HEK293 (cell line): Measurements from ENCODE around the gene MEF2C.
A peak's percentile ranks its signal among the peaks of the same experiment; 100 is the strongest.

Source experiments
- BCL11B ChIP-seq: fragments of 450-650 bp; formaldehyde crosslinking; IDR thresholded peaks from 2 replicates; pipeline ENCODE4 v1.5.1; 2016; ENCODE audit warnings: low read depth, missing biosample characterization, missing genetic modification characterization
- BCL6B ChIP-seq: fragments of 450-650 bp; formaldehyde crosslinking; IDR thresholded peaks from 2 replicates; pipeline ENCODE4 v1.5.1; 2017; ENCODE audit warnings: missing biosample characterization, missing genetic modification characterization
- CTCF ChIP-seq: fragments of 450-650 bp; formaldehyde crosslinking; IDR thresholded peaks from 2 replicates; pipeline ENCODE4 v1.5.1; 2016; ENCODE audit warnings: missing biosample characterization, missing genetic modification characterization
- GFI1B ChIP-seq: fragments of 450-650 bp; formaldehyde crosslinking; IDR thresholded peaks from 2 replicates; pipeline ENCODE4 v1.5.1; 2016; ENCODE audit warnings: missing biosample characterization, missing genetic modification characterization
- OVOL3 ChIP-seq: fragments of 450-650 bp; formaldehyde crosslinking; IDR thresholded peaks from 2 replicates; pipeline ENCODE4 v1.5.1; 2016; ENCODE audit warnings: missing biosample characterization, missing genetic modification characterization
- PRDM1 ChIP-seq: fragments of 450-650 bp; formaldehyde crosslinking; IDR thresholded peaks from 2 replicates; pipeline ENCODE4; 2016; ENCODE audit warnings: missing biosample characterization, missing genetic modification characterization
- SP2 ChIP-seq: fragments of 450-650 bp; formaldehyde crosslinking; IDR thresholded peaks from 2 replicates; pipeline ENCODE4 v1.5.1; 2016; ENCODE audit warnings: missing biosample characterization, missing genetic modification characterization
- ZBTB20 ChIP-seq: fragments of 450-650 bp; formaldehyde crosslinking; IDR thresholded peaks from 2 replicates; pipeline ENCODE4 v1.5.1; 2016; ENCODE audit warnings: missing biosample characterization, missing genetic modification characterization
- ZBTB8A ChIP-seq: fragments of 450-650 bp; formaldehyde crosslinking; IDR thresholded peaks from 2 replicates; pipeline ENCODE4 v1.5.1; 2016; ENCODE audit warnings: missing biosample characterization, missing genetic modification characterization
- ZFP69B ChIP-seq: fragments of 450-650 bp; formaldehyde crosslinking; IDR thresholded peaks from 2 replicates; pipeline ENCODE4 v1.5.1; 2016; ENCODE audit warnings: missing biosample characterization, missing genetic modification characterization
- ZNF157 ChIP-seq: fragments of 450-650 bp; formaldehyde crosslinking; IDR thresholded peaks from 2 replicates; pipeline ENCODE4 v1.5.1; 2016; ENCODE audit warnings: missing biosample characterization, missing genetic modification characterization
- ZNF19 ChIP-seq: fragments of 450-650 bp; formaldehyde crosslinking; IDR thresholded peaks from 2 replicates; pipeline ENCODE4; 2016; ENCODE audit warnings: missing biosample characterization, missing genetic modification characterization, low read depth
- ZNF302 ChIP-seq: fragments of 450-650 bp; formaldehyde crosslinking; IDR thresholded peaks from 2 replicates; pipeline ENCODE4 v1.5.1; 2016; ENCODE audit warnings: missing biosample characterization, missing genetic modification characterization, low read depth
- ZNF350 ChIP-seq: fragments of 450-650 bp; formaldehyde crosslinking; IDR thresholded peaks from 2 replicates; pipeline ENCODE4 v1.5.0; 2017; ENCODE audit warnings: missing biosample characterization, mild to moderate bottlenecking, missing genetic modification characterization
- ZNF398 ChIP-seq: fragments of 450-650 bp; formaldehyde crosslinking; IDR thresholded peaks from 2 replicates; pipeline ENCODE4 v1.5.1; 2017; ENCODE audit warnings: missing biosample characterization, missing genetic modification characterization
- ZNF544 ChIP-seq: fragments of 450-650 bp; formaldehyde crosslinking; IDR thresholded peaks from 2 replicates; pipeline ENCODE4 v1.5.0; 2017; ENCODE audit warnings: missing biosample characterization, missing genetic modification characterization
- ZNF558 ChIP-seq: fragments of 450-650 bp; formaldehyde crosslinking; IDR thresholded peaks from 2 replicates; pipeline ENCODE4 v1.5.1; 2016; ENCODE audit warnings: missing biosample characterization, missing genetic modification characterization
- ZNF560 ChIP-seq: fragments of 450-650 bp; formaldehyde crosslinking; IDR thresholded peaks from 2 replicates; pipeline ENCODE4 v1.5.1; 2017; ENCODE audit warnings: missing biosample characterization, missing genetic modification characterization, borderline replicate concordance
- ZNF600 ChIP-seq: fragments of 450-650 bp; formaldehyde crosslinking; IDR thresholded peaks from 2 replicates; pipeline ENCODE4 v1.5.1; 2016; ENCODE audit warnings: missing biosample characterization, missing genetic modification characterization
- ZNF621 ChIP-seq: fragments of 450-650 bp; formaldehyde crosslinking; IDR thresholded peaks from 2 replicates; pipeline ENCODE4 v1.5.1; 2017; ENCODE audit warnings: missing biosample characterization, missing genetic modification characterization
- ZNF658 ChIP-seq: fragments of 450-650 bp; formaldehyde crosslinking; IDR thresholded peaks from 2 replicates; pipeline ENCODE4; 2016; ENCODE audit warnings: missing biosample characterization, missing genetic modification characterization
- ZNF660 ChIP-seq: fragments of 450-650 bp; IDR thresholded peaks from 2 replicates; pipeline ENCODE4 v1.5.1; 2018; ENCODE audit warnings: missing biosample characterization, mild to moderate bottlenecking, missing genetic modification characterization
- ZSCAN4 ChIP-seq: fragments of 450-650 bp; formaldehyde crosslinking; IDR thresholded peaks from 2 replicates; pipeline ENCODE4 v1.5.1; 2017; ENCODE audit warnings: missing biosample characterization, missing genetic modification characterization
- TF ChIP-seq, protein P1 (sequence below): fragments of 450-650 bp; formaldehyde crosslinking; conservative IDR thresholded peaks from 2 replicates; pipeline ENCODE4 v1.5.1; 2016; ENCODE audit warnings: low read depth, missing biosample characterization, missing genetic modification characterization
- TF ChIP-seq, protein P2 (sequence below): fragments of 450-650 bp; formaldehyde crosslinking; IDR thresholded peaks from 2 replicates; pipeline ENCODE4 v1.5.1; 2017; ENCODE audit warnings: missing biosample characterization, missing genetic modification characterization
- TF ChIP-seq, protein P3 (sequence below): fragments of 450-650 bp; formaldehyde crosslinking; IDR thresholded peaks from 2 replicates; pipeline ENCODE4 v1.5.1; 2016; ENCODE audit warnings: missing biosample characterization, missing genetic modification characterization, borderline replicate concordance

The MEF2C gene

DNA sequence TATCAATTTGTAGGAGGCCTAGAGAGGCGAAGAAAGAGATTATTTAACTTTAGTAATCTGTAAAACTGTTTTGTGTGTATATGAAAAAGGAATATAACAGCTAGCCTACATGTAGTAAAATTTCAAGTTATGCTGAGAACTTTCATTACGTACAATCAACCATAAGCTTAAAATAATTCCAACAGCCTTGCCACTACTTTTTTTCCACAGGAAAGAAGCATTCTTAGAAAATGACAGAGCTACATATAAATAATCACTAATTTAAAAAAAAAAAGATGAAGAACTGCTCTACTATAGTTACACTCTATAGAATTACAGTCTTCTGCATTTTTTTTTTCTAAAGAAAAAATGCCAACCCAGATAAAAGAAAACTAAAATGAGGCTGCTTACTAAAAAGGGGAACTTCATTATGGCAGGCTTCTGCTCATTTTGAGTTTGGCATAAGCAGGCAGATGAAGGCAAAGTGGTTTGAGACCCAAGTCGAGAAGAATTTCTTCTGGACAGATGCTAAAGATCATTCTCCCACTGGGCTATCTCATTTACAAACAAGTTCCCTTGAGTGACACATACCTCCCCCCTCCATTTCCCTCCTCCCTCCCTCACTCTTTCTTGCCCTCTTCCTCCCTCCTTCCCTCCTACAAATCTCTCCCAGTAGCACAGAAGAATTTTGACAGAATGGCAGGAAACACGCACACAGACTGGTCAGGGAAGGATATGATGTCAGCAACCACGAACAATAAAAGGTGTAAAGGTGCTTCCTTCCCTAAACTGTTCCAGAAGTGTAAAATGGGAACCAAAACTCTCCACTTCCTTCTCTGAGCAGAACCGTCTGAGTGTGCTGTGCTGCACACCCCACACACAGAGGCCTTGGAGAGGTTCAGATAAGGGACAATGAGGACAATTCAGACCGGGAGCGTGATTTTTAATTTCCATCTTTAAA, 56.1 kb downstream of the MEF2C start (continued):
- no peak for TF ChIP-seq ZNF350
- TF ChIP-seq ZNF558 = no peak
- TF ChIP-seq ZSCAN4 (tag by site-specific recombination) = 0 out of 2 replicates have a peak, but pooled peaks have one; percentile 23
- TF ChIP-seq, protein P1, sequence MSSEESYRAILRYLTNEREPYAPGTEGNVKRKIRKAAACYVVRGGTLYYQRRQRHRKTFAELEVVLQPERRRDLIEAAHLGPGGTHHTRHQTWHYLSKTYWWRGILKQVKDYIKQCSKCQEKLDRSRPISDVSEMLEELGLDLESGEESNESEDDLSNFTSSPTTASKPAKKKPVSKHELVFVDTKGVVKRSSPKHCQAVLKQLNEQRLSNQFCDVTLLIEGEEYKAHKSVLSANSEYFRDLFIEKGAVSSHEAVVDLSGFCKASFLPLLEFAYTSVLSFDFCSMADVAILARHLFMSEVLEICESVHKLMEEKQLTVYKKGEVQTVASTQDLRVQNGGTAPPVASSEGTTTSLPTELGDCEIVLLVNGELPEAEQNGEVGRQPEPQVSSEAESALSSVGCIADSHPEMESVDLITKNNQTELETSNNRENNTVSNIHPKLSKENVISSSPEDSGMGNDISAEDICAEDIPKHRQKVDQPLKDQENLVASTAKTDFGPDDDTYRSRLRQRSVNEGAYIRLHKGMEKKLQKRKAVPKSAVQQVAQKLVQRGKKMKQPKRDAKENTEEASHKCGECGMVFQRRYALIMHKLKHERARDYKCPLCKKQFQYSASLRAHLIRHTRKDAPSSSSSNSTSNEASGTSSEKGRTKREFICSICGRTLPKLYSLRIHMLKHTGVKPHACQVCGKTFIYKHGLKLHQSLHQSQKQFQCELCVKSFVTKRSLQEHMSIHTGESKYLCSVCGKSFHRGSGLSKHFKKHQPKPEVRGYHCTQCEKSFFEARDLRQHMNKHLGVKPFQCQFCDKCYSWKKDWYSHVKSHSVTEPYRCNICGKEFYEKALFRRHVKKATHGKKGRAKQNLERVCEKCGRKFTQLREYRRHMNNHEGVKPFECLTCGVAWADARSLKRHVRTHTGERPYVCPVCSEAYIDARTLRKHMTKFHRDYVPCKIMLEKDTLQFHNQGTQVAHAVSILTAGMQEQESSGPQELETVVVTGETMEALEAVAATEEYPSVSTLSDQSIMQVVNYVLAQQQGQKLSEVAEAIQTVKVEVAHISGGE (tag by site-specific recombination) = peak; percentile 39; the same call in 1 of the 2 replicates
- no peak for TF ChIP-seq ZFP69B (tag by site-specific recombination)
- no peak for TF ChIP-seq ZBTB8A (tag by site-specific recombination)
- no peak for TF ChIP-seq OVOL3
- no peak for TF ChIP-seq BCL6B (tag by site-specific recombination)
- TF ChIP-seq ZNF302 (tag by site-specific recombination) = no peak
- no peak for TF ChIP-seq ZNF19 (tag by site-specific recombination)
- no peak for TF ChIP-seq ZNF157
- no peak for TF ChIP-seq ZNF621 (tag by site-specific recombination)
- no peak for TF ChIP-seq ZNF544
- no peak for TF ChIP-seq ZNF658 (tag by site-specific recombination)
- TF ChIP-seq ZBTB20 (tag by site-specific recombination) = no peak
- no peak for TF ChIP-seq ZNF660 (tag by site-specific recombination)
- peak; percentile 65 for TF ChIP-seq SP2 (tag by site-specific recombination)
- TF ChIP-seq ZNF560 (tag by site-specific recombination) = no peak
- TF ChIP-seq ZNF600 (tag by site-specific recombination) = peak; percentile 98
- TF ChIP-seq ZNF398 (tag by site-specific recombination) = peak; percentile 98
- TF ChIP-seq CTCF (tag by site-specific recombination) = no peak
- peak; percentile 72; the same call in 1 of the 2 replicates for TF ChIP-seq PRDM1 (tag by site-specific recombination)
- TF ChIP-seq, protein P2, sequence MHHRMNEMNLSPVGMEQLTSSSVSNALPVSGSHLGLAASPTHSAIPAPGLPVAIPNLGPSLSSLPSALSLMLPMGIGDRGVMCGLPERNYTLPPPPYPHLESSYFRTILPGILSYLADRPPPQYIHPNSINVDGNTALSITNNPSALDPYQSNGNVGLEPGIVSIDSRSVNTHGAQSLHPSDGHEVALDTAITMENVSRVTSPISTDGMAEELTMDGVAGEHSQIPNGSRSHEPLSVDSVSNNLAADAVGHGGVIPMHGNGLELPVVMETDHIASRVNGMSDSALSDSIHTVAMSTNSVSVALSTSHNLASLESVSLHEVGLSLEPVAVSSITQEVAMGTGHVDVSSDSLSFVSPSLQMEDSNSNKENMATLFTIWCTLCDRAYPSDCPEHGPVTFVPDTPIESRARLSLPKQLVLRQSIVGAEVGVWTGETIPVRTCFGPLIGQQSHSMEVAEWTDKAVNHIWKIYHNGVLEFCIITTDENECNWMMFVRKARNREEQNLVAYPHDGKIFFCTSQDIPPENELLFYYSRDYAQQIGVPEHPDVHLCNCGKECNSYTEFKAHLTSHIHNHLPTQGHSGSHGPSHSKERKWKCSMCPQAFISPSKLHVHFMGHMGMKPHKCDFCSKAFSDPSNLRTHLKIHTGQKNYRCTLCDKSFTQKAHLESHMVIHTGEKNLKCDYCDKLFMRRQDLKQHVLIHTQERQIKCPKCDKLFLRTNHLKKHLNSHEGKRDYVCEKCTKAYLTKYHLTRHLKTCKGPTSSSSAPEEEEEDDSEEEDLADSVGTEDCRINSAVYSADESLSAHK (tag by site-specific recombination) = no peak
- no peak for TF ChIP-seq GFI1B (tag by site-specific recombination)
- no peak for TF ChIP-seq BCL11B
- TF ChIP-seq, protein P3, sequence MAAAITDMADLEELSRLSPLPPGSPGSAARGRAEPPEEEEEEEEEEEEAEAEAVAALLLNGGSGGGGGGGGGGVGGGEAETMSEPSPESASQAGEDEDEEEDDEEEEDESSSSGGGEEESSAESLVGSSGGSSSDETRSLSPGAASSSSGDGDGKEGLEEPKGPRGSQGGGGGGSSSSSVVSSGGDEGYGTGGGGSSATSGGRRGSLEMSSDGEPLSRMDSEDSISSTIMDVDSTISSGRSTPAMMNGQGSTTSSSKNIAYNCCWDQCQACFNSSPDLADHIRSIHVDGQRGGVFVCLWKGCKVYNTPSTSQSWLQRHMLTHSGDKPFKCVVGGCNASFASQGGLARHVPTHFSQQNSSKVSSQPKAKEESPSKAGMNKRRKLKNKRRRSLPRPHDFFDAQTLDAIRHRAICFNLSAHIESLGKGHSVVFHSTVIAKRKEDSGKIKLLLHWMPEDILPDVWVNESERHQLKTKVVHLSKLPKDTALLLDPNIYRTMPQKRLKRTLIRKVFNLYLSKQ (tag by site-specific recombination) = no peak
